Gastrocnemius medialis (tissue), 4 donors: ENCODE measurements around the gene ZNF345.

Source experiments
- POLR2A ChIP-seq, 2 donors: fragments of 450-650 bp; IDR thresholded peaks; one replicate each; pipeline ENCODE4 v1.6.1; 2017; ENCODE audit warnings: antibody characterized with exemption in 2 of 2, mild to moderate bottlenecking in 2 of 2, moderate library complexity in 2 of 2
- TF ChIP-seq, protein P1 (sequence below), 5 experiments: fragments of 450-650 bp in 3 of 5; fragments of 200-600 bp in 2 of 5; sonication (generic) in 2 of 5; IDR thresholded peaks in 4 of 5; conservative IDR thresholded peaks in 1 of 5; 1 replicate in 4 of 5; 2 replicates in 1 of 5; pipeline ENCODE4 v1.5.1; 2016 to 2019; ENCODE audit warnings: antibody characterized with exemption in 5 of 5, mild to moderate bottlenecking in 3 of 5, moderate library complexity in 3 of 5

DNA sequence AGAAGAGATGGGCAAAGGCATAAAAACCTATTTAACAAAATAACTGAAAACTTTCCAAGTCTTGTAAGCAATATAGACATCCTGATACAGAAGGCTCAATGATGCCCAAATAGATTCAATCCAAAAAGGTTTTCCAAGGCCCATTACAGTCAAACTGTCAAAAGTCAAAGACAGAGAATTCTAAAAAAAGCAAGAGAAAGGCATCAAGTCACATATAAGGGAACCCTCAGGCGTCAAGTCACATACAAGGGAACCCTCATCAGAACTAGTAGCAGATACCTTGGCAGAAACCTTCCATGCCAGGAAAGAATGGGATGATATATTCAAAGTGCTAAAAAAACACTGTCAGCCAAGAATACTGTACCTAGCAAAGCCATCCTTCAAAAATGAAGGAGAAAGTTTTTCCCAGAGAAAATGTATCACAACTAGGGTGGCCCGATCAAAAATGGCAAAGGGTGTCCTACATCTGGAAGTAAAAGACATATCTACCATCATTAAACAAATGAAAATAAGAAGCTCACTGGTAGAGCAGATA is 44.2 kb downstream of the ZNF345 start:
- TF ChIP-seq, protein P1, sequence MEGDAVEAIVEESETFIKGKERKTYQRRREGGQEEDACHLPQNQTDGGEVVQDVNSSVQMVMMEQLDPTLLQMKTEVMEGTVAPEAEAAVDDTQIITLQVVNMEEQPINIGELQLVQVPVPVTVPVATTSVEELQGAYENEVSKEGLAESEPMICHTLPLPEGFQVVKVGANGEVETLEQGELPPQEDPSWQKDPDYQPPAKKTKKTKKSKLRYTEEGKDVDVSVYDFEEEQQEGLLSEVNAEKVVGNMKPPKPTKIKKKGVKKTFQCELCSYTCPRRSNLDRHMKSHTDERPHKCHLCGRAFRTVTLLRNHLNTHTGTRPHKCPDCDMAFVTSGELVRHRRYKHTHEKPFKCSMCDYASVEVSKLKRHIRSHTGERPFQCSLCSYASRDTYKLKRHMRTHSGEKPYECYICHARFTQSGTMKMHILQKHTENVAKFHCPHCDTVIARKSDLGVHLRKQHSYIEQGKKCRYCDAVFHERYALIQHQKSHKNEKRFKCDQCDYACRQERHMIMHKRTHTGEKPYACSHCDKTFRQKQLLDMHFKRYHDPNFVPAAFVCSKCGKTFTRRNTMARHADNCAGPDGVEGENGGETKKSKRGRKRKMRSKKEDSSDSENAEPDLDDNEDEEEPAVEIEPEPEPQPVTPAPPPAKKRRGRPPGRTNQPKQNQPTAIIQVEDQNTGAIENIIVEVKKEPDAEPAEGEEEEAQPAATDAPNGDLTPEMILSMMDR (IDR thresholded peaks at IDR 0.05 in 4 of 5, conservative IDR thresholded peaks at IDR 0.05 in 1 of 5), result no peak
- no peak for TF ChIP-seq POLR2A (IDR thresholded peaks at IDR 0.05)
